Glutamatergic neuron (in vitro differentiated cells): Measurements from ENCODE around the gene MAST4. TPM values are rescaled to one million over a fixed set of nuclear protein-coding genes. Genes with fewer than 3 reads are reported as not detected.

Experiments used
- DNase-seq: peaks from one replicate; pipeline ENCODE4 v3.0.0; 2022
- H3K27ac Mint-ChIP-seq: one replicate; pipeline ENCODE4 v1.8.0; 2020; ENCODE audit warnings: mild to moderate bottlenecking, mixed read lengths, inconsistent platforms; ENCODE audit not compliant: unreplicated experiment
- H3K27me3 Mint-ChIP-seq: one replicate; pipeline ENCODE4 v1.8.0; 2020; ENCODE audit warnings: mild to moderate bottlenecking, moderate library complexity, mixed read lengths, inconsistent platforms; ENCODE audit not compliant: unreplicated experiment
- H3K36me3 Mint-ChIP-seq: one replicate; pipeline ENCODE4 v1.8.0; 2020; ENCODE audit warnings: mild to moderate bottlenecking, mixed read lengths, inconsistent platforms; ENCODE audit not compliant: unreplicated experiment
- H3K4me1 Mint-ChIP-seq: one replicate; pipeline ENCODE4 v1.8.0; 2020; ENCODE audit warnings: mild to moderate bottlenecking, low read depth, mixed read lengths, inconsistent platforms; ENCODE audit not compliant: unreplicated experiment
- H3K4me3 Mint-ChIP-seq: one replicate; pipeline ENCODE4 v1.8.0; 2020; ENCODE audit warnings: mild to moderate bottlenecking, mixed read lengths, inconsistent platforms; ENCODE audit not compliant: unreplicated experiment
- H3K9me3 Mint-ChIP-seq: one replicate; pipeline ENCODE4 v1.8.0; 2020; ENCODE audit warnings: mild to moderate bottlenecking, moderate library complexity, mixed read lengths, inconsistent platforms; ENCODE audit not compliant: unreplicated experiment
- total RNA-seq: library from RNA; stranded (reverse); fragmentation: NEBNext Ultra II Directional; extraction: Animal tissue kit (Norgen Biotek cat#: 25700); gene quantifications from one replicate; pipeline ENCODE4 v1.2.1, GENCODE V29; 2021; ENCODE audit not compliant: unreplicated experiment
- TF ChIP-seq, protein P1 (sequence below): fragments of 200-600 bp; sonication (generic); IDR thresholded peaks from one replicate; pipeline ENCODE4 v1.5.0; 2021; ENCODE audit not compliant: partially characterized antibody, unreplicated experiment

Gene MAST4
- total RNA-seq, 1 donor from 2014 or later = 11.5 TPM

DNA sequence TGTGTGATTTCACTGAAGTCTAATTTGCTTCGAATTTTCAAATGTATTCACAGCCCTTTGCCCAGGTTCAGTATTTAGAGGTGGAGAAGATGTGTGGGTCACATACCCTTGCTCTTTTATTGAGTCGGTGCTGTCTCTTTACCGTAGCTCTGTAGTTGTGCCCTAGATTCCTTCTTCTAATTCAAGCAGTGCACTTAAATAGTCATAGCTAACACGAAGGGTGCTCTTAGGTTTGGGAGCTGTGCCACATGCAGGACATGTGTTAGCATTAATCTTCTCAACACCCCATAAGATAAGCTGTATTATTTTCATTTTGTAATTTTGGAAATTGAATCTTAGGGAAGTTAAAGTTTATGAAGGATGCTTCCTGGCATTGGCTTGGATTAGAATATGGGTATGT, 293.3 kb downstream of the MAST4 start:
- Mint-ChIP-seq H3K4me3 (no peak overlapping the region), H3K4me1 (peaks cover 12% of the 10 kb centered on the region), H3K27me3 (peaks cover 4% of the 10 kb centered on the region), H3K9me3 (no peaks in the 10 kb centered on the region), H3K36me3 (no peaks in the 10 kb centered on the region), H3K27ac (no peak overlapping the region)
- DNase-seq = no peak
- TF ChIP-seq, protein P1, sequence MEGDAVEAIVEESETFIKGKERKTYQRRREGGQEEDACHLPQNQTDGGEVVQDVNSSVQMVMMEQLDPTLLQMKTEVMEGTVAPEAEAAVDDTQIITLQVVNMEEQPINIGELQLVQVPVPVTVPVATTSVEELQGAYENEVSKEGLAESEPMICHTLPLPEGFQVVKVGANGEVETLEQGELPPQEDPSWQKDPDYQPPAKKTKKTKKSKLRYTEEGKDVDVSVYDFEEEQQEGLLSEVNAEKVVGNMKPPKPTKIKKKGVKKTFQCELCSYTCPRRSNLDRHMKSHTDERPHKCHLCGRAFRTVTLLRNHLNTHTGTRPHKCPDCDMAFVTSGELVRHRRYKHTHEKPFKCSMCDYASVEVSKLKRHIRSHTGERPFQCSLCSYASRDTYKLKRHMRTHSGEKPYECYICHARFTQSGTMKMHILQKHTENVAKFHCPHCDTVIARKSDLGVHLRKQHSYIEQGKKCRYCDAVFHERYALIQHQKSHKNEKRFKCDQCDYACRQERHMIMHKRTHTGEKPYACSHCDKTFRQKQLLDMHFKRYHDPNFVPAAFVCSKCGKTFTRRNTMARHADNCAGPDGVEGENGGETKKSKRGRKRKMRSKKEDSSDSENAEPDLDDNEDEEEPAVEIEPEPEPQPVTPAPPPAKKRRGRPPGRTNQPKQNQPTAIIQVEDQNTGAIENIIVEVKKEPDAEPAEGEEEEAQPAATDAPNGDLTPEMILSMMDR = no peak

GRCh38 chr5:66891184-66891925, 295.2 kb downstream of the MAST4 start:
- H3K36me3 Mint-ChIP-seq = no peaks in the 10 kb centered on the region
- H3K27me3 Mint-ChIP-seq = peaks cover 4% of the 10 kb centered on the region
- no peak overlapping the region for H3K27ac Mint-ChIP-seq
- H3K9me3 Mint-ChIP-seq = no peaks in the 10 kb centered on the region
- no peak overlapping the region for H3K4me3 Mint-ChIP-seq
- TF ChIP-seq, protein P1 = no peak
- DNase-seq = no peak
- H3K4me1 Mint-ChIP-seq = peaks cover 12% of the 10 kb centered on the region

GRCh38 chr5:66892716-66893115, 296.5 kb downstream of the MAST4 start:
- Mint-ChIP-seq H3K4me3 (no peak overlapping the region), H3K27ac (no peak overlapping the region), H3K36me3 (no peaks in the 10 kb centered on the region), H3K9me3 (no peaks in the 10 kb centered on the region), H3K4me1 (peaks cover 12% of the 10 kb centered on the region), H3K27me3 (peaks cover 4% of the 10 kb centered on the region)
- DNase-seq = no peak
- TF ChIP-seq, protein P1 = no peak

DNA sequence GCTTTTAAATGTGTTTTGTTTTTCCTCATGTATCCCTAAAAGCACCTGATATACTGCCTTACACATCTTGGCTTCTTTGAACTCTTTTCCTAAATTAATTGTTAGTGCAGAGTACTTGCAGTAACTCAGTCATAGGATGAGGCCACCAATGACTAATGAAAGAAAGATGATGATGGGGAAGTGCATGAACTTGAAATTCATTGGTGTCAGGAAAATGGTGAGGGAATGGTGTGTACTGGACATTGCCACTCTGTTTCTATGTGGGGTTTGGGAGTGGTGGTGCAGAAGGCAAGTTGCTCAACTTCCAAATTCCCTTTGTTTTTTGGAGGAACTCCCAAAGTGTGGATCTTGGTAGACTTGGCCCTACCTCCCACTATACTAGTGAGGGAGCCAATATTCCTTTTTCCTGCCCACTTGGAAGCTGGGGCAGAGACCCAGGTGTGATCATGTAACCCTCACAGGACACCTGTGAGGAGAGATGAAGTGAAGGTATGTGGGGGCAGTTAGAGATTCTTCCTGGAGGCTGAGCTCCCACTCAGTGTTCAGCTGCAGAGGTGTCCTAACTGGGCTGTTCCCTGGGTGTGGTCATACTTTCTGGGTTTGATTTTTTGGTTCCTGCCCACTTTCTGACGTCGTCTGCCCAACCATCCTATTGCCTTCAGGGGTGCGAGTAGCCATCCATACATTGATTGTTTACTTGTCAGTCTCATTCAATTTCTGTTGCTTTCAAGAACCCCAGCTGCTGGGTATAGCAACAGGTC, 298.5 kb downstream of the MAST4 start:
- DNase-seq = no peak
- Mint-ChIP-seq H3K4me3 (no peak overlapping the region), H3K27me3 (peaks cover 3% of the 10 kb centered on the region), H3K9me3 (no peaks in the 10 kb centered on the region), H3K27ac (no peak overlapping the region), H3K4me1 (peaks cover 8% of the 10 kb centered on the region), H3K36me3 (no peaks in the 10 kb centered on the region)
- TF ChIP-seq, protein P1 = no peak

DNA sequence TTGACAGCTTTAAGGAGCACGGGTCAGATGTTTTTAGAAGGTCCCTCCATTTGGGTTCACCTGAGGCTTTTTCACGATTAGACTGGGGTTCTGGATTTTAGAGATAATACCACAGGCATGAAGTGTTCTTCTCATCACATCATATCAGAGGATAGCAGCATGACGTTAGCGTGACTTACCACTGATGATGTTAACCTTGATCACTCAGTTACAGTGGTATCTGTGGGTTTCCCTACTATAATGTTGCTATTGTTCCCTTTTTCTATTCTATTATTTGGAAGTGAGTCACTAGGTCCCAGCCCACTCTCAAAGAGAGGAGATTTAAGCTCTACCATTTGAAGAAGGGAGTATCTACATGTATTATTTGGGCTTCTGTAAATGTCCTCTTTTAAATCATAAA, 300.0 kb downstream of the MAST4 start:
- Mint-ChIP-seq H3K36me3 (no peaks in the 10 kb centered on the region), H3K4me3 (no peak overlapping the region), H3K4me1 (peaks cover 8% of the 10 kb centered on the region), H3K9me3 (no peaks in the 10 kb centered on the region), H3K27ac (no peak overlapping the region), H3K27me3 (no peaks in the 10 kb centered on the region)
- DNase-seq = no peak
- TF ChIP-seq, protein P1 = no peak
